Peyer's patch (tissue), 4 donors: Measurements from ENCODE around the gene LAG3. TPM values are rescaled to one million over a fixed set of nuclear protein-coding genes. Genes with fewer than 3 reads are reported as not detected.

Source experiments
- DNase-seq, 3 donors: peaks; one replicate each; pipeline ENCODE4 v3.0.0-alpha.2; 2017 to 2019
- H3K27ac ChIP-seq, 4 donors: fragments of 200-600 bp; sonication (generic); one replicate each; pipeline ENCODE4 v1.5.1; 2016 to 2019
- H3K27me3 ChIP-seq, 2 donors: fragments of 200-600 bp; sonication (generic); one replicate each; pipeline ENCODE4 v1.5.1; 2019
- H3K36me3 ChIP-seq, 3 donors: fragments of 200-600 bp; sonication (generic); one replicate each; pipeline ENCODE4 v1.5.1; 2016 to 2019
- H3K4me1 ChIP-seq, 4 donors: fragments of 200-600 bp; sonication (generic); one replicate each; pipeline ENCODE4 v1.5.1; 2016 to 2019
- H3K4me3 ChIP-seq, 4 donors: fragments of 200-600 bp; sonication (generic); 1 replicate in 3 of 4; 2 replicates in 1 of 4; pipeline ENCODE4 v1.5.1; 2016 to 2019; ENCODE audit warnings: mild to moderate bottlenecking in 1 of 4
- H3K9me3 ChIP-seq, 4 donors: fragments of 200-600 bp; sonication (generic); one replicate each; pipeline ENCODE4 v1.5.1; 2016 to 2019; ENCODE audit warnings: mild to moderate bottlenecking in 1 of 4
- CTCF ChIP-seq, 6 experiments: fragments of 450-650 bp in 4 of 6; fragments of 200-600 bp in 2 of 6; sonication (generic) in 1 of 6; IDR thresholded peaks; one replicate each; pipeline ENCODE4 v1.5.1; 2017 to 2019; ENCODE audit warnings: antibody characterized with exemption in 6 of 6, mild to moderate bottlenecking in 3 of 6, moderate library complexity in 1 of 6
- POLR2A ChIP-seq, 2 donors: fragments of 450-650 bp; IDR thresholded peaks; one replicate each; pipeline ENCODE4 v1.5.1; 2017; ENCODE audit warnings: antibody characterized with exemption in 2 of 2, mild to moderate bottlenecking in 2 of 2, moderate library complexity in 2 of 2
- total RNA-seq, 4 donors: library from RNA; depleted of rRNA; stranded (reverse); fragments of >200 nt; gene quantifications; one replicate each; pipeline ENCODE4 v1.1.0, GENCODE V29; 2016

Gene LAG3
- total RNA-seq, 4 donors from 2014 or later, result 1.3 to 3.0 (median 1.6) TPM; not detected in 1

- H3K36me3 ChIP-seq, result peaks cover 0 to 13% (median 0%) of the 10 kb centered on the region in 3 donors
- DNase-seq, result no peak
- H3K27me3 ChIP-seq, result no peaks in the 10 kb centered on the region
- peak overlapping the region in 3 of 4 donors; percentile 28 to 49 (median 46) for H3K4me3 ChIP-seq
- H3K4me1 ChIP-seq, result peaks cover 0 to 59% (median 9%) of the 10 kb centered on the region in 4 donors
- H3K27ac ChIP-seq, result peak overlapping the region; percentile 57 to 79 (median 62)
- TF ChIP-seq POLR2A (IDR thresholded peaks at IDR 0.05) (peak in 1 of 2 donors; percentile 35), CTCF (IDR thresholded peaks at IDR 0.05) (no peak)
- H3K9me3 ChIP-seq, result no peaks in the 10 kb centered on the region
Measured at GRCh38 chr12:6774499-6775062, 2.3 kb downstream of the LAG3 start.

- peak overlapping the region; percentile 25 to 79 (median 62) for H3K27ac ChIP-seq
- no peak for DNase-seq
- H3K36me3 ChIP-seq, result peaks cover 0 to 4% (median 0%) of the 10 kb centered on the region in 3 donors
- peaks cover 0 to 57% (median 9%) of the 10 kb centered on the region in 4 donors for H3K4me1 ChIP-seq
- H3K9me3 ChIP-seq, result no peaks in the 10 kb centered on the region
- TF ChIP-seq POLR2A (IDR thresholded peaks at IDR 0.05) (no peak), CTCF (IDR thresholded peaks at IDR 0.05) (no peak)
- no peaks in the 10 kb centered on the region for H3K27me3 ChIP-seq
- H3K4me3 ChIP-seq, result no peak overlapping the region
Measured at GRCh38 chr12:6775185-6776174, 3.2 kb downstream of the LAG3 start.

- Histone ChIP-seq H3K9me3 (no peaks in the 10 kb centered on the region), H3K27ac (no peak overlapping the region), H3K4me3 (no peak overlapping the region), H3K4me1 (peaks cover 0 to 42% (median 9%) of the 10 kb centered on the region in 4 donors), H3K36me3 (no peaks in the 10 kb centered on the region), H3K27me3 (no peaks in the 10 kb centered on the region)
- TF ChIP-seq CTCF (IDR thresholded peaks at IDR 0.05) (no peak), POLR2A (IDR thresholded peaks at IDR 0.05) (no peak)
- DNase-seq, result no peak
Measured at GRCh38 chr12:6777386-6777785, 5.1 kb downstream of the LAG3 start.

GRCh38 chr12:6778217-6778573, 5.9 kb downstream of the LAG3 start:
- Histone ChIP-seq H3K4me3 (peak overlapping the region; percentile 27 to 51 (median 43)), H3K9me3 (no peaks in the 10 kb centered on the region), H3K27ac (peak overlapping the region; percentile 19 to 70 (median 60)), H3K4me1 (peaks cover 0 to 34% (median 8%) of the 10 kb centered on the region in 4 donors), H3K27me3 (no peaks in the 10 kb centered on the region), H3K36me3 (no peaks in the 10 kb centered on the region)
- TF ChIP-seq CTCF (IDR thresholded peaks at IDR 0.05) (no peak), POLR2A (IDR thresholded peaks at IDR 0.05) (no peak)
- DNase-seq, result no peak

GRCh38 chr12:6778574-6779550, 6.5 kb downstream of the LAG3 start:
- H3K36me3 ChIP-seq, result no peaks in the 10 kb centered on the region
- TF ChIP-seq CTCF (IDR thresholded peaks at IDR 0.05) (peak; percentile 91 to 99 (median 96)), POLR2A (IDR thresholded peaks at IDR 0.05) (peak; percentile 24 to 48)
- H3K27me3 ChIP-seq, result no peaks in the 10 kb centered on the region
- peaks cover 0 to 27% (median 6%) of the 10 kb centered on the region in 4 donors for H3K4me1 ChIP-seq
- DNase-seq, result peak; percentile 91 to 97 (median 96)
- peak overlapping the region; percentile 40 to 70 (median 60) for H3K27ac ChIP-seq
- peak overlapping the region; percentile 27 to 51 (median 43) for H3K4me3 ChIP-seq
- H3K9me3 ChIP-seq, result no peaks in the 10 kb centered on the region
